CD4-positive, CD25-positive, alpha-beta regulatory T cell (primary cell): ENCODE results near the gene BRD3OS. TPM values are rescaled to one million over a fixed set of nuclear protein-coding genes. Genes with fewer than 3 reads are reported as not detected.
A peak's percentile ranks its signal among the peaks of the same experiment; 100 is the strongest.

Source experiments
- ATAC-seq, 2 donors: fragments of 150-1000 bp; cut with Tn5 transposase; one replicate each; pipeline ENCODE4 v1.10.0; 2021; ENCODE audit warnings: low read depth in 2 of 2, moderate number of reproducible peaks in 2 of 2, moderate library complexity in 1 of 2
- DNase-seq, 3 donors: peaks; one replicate each; pipeline versions ENCODE4 v3.0.0 to v3.0.0-alpha.2; 2012 to 2022; ENCODE audit warnings: mixed read lengths in 1 of 3
- H3K27ac ChIP-seq: one replicate; pipeline ENCODE4 v1.7.0; 2013; ENCODE audit warnings: mild to moderate bottlenecking, low read length; ENCODE audit not compliant: insufficient read depth, poor library complexity, severe bottlenecking
- H3K27me3 ChIP-seq: one replicate; pipeline ENCODE4 v1.7.0; 2013; ENCODE audit warnings: low read length; ENCODE audit not compliant: control insufficient read depth, insufficient read depth
- H3K36me3 ChIP-seq: one replicate; pipeline ENCODE4 v1.7.0; 2013; ENCODE audit warnings: mild to moderate bottlenecking, low read length, moderate library complexity; ENCODE audit not compliant: control insufficient read depth, insufficient read depth
- H3K4me1 ChIP-seq: 2 replicates; pipeline ENCODE4 v1.7.0; 2013; ENCODE audit warnings: mild to moderate bottlenecking, low read length; ENCODE audit not compliant: insufficient read depth, control insufficient read depth, poor library complexity, severe bottlenecking
- H3K4me3 ChIP-seq: one replicate; pipeline ENCODE4 v1.7.0; 2013; ENCODE audit warnings: low read depth, mild to moderate bottlenecking, low read length, moderate library complexity
- H3K9me3 ChIP-seq, 2 experiments: 1 replicate in 1 of 2; 2 replicates in 1 of 2; pipeline ENCODE4 v1.7.0; 2013; ENCODE audit warnings: low read length in 2 of 2, mild to moderate bottlenecking in 1 of 2, moderate library complexity in 1 of 2; ENCODE audit not compliant: control insufficient read depth in 2 of 2
- H3K27ac Mint-ChIP-seq, 3 donors: one replicate each; pipeline ENCODE4 v1.8.0; 2020 to 2022; ENCODE audit warnings: mild to moderate bottlenecking in 3 of 3, mixed read lengths in 3 of 3, moderate library complexity in 2 of 3
- H3K27me3 Mint-ChIP-seq: one replicate; pipeline ENCODE4 v1.8.0; 2022; ENCODE audit warnings: mild to moderate bottlenecking, mixed read lengths
- H3K36me3 Mint-ChIP-seq: one replicate; pipeline ENCODE4 v1.8.0; 2020; ENCODE audit warnings: mixed read lengths
- H3K4me1 Mint-ChIP-seq, 4 donors: one replicate each; pipeline ENCODE4 v1.8.0; 2020 to 2022; ENCODE audit warnings: mixed read lengths in 4 of 4, mild to moderate bottlenecking in 1 of 4
- H3K4me3 Mint-ChIP-seq, 4 donors: one replicate each; pipeline ENCODE4 v1.8.0; 2020 to 2022; ENCODE audit warnings: mild to moderate bottlenecking in 4 of 4, mixed read lengths in 4 of 4, moderate library complexity in 3 of 4
- H3K9me3 Mint-ChIP-seq, 7 donors: one replicate each; pipeline ENCODE4 v1.8.0; 2020 to 2022; ENCODE audit warnings: mixed read lengths in 7 of 7, mild to moderate bottlenecking in 3 of 7, moderate library complexity in 2 of 7
- polyA plus RNA-seq, 4 donors: library from polyadenylated mRNA; unstranded; fragments of 300-500 nt; fragmentation: Illumina TruSeq; gene quantifications; one replicate each; pipeline ENCODE4 v1.2.3, GENCODE V29; 2021
- total RNA-seq: library from RNA; stranded (reverse); gene quantifications from one replicate; pipeline ENCODE4 v1.2.3, GENCODE V29; 2022

BRD3OS gene
- total and polyA plus RNA-seq, 5 donors from 2014 or later, result 4.6 to 20.6 (median 16.8) TPM

DNA sequence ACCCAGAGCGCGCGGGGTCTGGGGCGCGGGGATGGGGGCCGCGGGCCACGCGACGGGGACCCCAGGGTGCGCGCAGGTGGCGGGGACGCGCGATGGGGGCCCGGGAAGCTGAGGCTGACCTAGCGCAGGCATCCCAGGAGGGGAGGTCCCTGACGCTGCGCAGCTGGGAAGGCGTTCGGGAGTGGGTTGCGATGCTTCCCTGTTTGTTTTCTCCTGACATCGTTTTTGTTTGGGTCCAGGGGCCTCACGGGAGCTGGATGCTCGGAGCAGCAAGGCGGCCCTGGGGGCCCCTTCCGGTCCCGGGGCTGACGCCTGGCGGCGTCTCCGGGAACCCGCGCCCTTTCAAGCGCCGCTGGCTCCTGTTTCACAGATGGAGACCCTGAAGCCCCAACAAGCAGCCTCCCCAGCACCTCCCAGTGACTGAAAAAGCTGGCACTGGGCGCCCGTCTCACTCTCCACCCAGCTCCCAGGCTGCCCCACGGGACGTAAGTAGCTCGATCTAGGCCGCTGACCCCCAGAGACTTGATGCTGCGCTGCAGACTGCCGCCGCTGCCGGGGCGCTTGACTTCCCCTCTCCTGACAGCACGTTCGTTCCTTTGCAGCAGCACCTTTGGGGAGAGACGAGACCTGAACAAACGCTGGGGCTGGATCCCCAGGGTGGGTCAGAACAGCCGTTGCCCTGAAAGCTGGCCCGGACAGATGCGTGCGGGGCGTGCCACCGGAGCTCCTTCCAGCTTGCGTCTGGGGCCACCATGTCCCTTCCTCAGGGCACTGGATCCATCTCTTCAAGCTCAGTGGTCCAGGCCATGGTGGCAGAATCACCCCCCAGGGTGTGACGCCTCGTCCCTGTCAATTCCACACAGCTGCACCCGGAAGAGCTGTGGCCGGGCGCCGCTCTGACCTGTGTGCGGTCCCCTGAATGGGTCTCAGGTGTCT is 593 bp downstream of the BRD3OS start:
- peak overlapping the region; percentile 55 to 90 (median 85) for H3K4me3 Mint-ChIP-seq
- Histone ChIP-seq H3K36me3 (no peaks in the 10 kb centered on the region), H3K4me3 (peak overlapping the region; percentile 75), H3K9me3 (no peaks in the 10 kb centered on the region), H3K27me3 (no peaks in the 10 kb centered on the region), H3K4me1 (peaks cover 12% of the 10 kb centered on the region), H3K27ac (peak overlapping the region; percentile 41)
- ATAC-seq (peak; percentile 8 to 24), DNase-seq (peak in 2 of 3 donors; percentile 31 to 70)
- H3K9me3 Mint-ChIP-seq, result no peaks in the 10 kb centered on the region
- no peaks in the 10 kb centered on the region for H3K36me3 Mint-ChIP-seq
- H3K27ac Mint-ChIP-seq, result no peak overlapping the region
- H3K27me3 Mint-ChIP-seq, result no peaks in the 10 kb centered on the region
- H3K4me1 Mint-ChIP-seq, result peaks cover 2 to 24% (median 8%) of the 10 kb centered on the region in 4 donors

DNA sequence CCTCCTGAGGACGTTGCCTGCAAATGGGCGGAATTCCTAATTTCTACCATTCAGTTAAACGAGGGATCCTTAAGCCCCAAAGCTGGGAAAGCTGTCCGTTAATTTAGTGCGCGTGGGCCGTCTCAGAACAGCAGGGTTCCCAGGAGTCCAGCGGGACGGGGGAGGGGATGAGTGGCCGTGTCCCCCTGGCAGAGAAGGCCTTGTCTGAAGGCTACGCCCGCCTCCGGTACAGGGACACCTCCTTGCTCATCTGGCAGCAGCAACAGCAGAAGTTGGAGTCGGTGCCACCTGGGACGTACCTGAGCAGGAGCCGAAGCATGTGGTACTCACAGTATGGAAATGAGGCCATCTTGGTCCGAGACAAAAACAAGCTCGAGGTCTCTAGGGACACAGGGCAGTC is 1.3 kb downstream of the BRD3OS start:
- H3K9me3 Mint-ChIP-seq, result no peaks in the 10 kb centered on the region
- peak overlapping the region; percentile 25 to 87 (median 69) for H3K4me3 Mint-ChIP-seq
- H3K27ac Mint-ChIP-seq, result no peak overlapping the region
- Histone ChIP-seq H3K27ac (no peak overlapping the region), H3K4me3 (no peak overlapping the region), H3K27me3 (no peaks in the 10 kb centered on the region), H3K9me3 (no peaks in the 10 kb centered on the region), H3K4me1 (peaks cover 12% of the 10 kb centered on the region), H3K36me3 (peaks cover under 1% of the 10 kb centered on the region)
- no peak for DNase-seq
- H3K36me3 Mint-ChIP-seq, result no peaks in the 10 kb centered on the region
- H3K27me3 Mint-ChIP-seq, result no peaks in the 10 kb centered on the region
- H3K4me1 Mint-ChIP-seq, result peaks cover 2 to 24% (median 8%) of the 10 kb centered on the region in 4 donors
- ATAC-seq, result no peak

DNA sequence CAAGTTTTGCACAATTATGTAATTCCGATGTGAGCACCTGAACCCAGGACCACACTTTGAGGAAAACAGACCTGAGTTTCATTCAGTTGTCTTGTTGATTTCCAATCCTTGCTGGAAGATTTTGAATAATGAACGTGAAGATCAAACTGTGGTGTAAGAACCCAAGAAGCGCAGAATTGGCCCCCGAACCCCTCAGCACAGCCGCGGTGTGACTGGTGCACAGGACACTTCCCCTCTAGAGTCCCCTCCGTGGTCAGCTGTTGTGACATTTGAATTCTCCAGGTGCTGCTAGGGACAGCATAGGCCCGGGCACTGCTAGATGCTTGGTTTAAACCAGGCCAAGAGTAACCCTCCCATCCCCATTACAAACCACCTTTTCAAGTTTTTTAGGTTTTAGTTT is 1.7 kb downstream of the BRD3OS start:
- Histone ChIP-seq H3K36me3 (peaks cover 5% of the 10 kb centered on the region), H3K9me3 (no peaks in the 10 kb centered on the region), H3K4me3 (no peak overlapping the region), H3K4me1 (peaks cover 12% of the 10 kb centered on the region), H3K27ac (no peak overlapping the region), H3K27me3 (no peaks in the 10 kb centered on the region)
- DNase-seq, result no peak
- no peaks in the 10 kb centered on the region for H3K36me3 Mint-ChIP-seq
- H3K27me3 Mint-ChIP-seq, result no peaks in the 10 kb centered on the region
- H3K9me3 Mint-ChIP-seq, result no peaks in the 10 kb centered on the region
- H3K27ac Mint-ChIP-seq, result no peak overlapping the region
- ATAC-seq, result no peak
- H3K4me3 Mint-ChIP-seq, result peak overlapping the region; percentile 58 to 87 (median 76)
- peaks cover 2 to 24% (median 8%) of the 10 kb centered on the region in 4 donors for H3K4me1 Mint-ChIP-seq

DNA sequence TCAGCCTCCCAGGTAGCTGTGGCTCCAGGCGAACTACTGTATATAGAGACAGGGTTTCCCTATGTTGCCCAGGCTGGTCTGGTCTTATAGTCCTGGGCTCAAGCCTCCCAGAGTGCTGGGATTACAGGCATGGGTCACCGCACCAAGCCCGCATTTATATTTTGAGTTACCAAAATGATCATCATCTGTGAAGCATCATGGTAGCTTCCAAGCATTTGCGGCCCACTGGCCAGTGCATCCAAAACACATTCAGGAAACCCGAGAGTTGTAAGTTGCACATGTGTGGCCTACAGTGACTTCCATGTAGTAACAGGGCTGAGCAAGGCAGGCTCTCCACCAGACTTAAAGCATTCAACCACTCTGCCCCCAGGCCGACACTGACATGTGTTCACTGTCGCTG is 2.3 kb downstream of the BRD3OS start:
- no peaks in the 10 kb centered on the region for H3K9me3 ChIP-seq
- H3K36me3 ChIP-seq, result peaks cover 5% of the 10 kb centered on the region
- H3K27ac ChIP-seq, result no peak overlapping the region
- DNase-seq (no peak), ATAC-seq (no peak)
- Mint-ChIP-seq H3K4me1 (peaks cover 2 to 24% (median 8%) of the 10 kb centered on the region in 4 donors), H3K27me3 (no peaks in the 10 kb centered on the region), H3K4me3 (peak overlapping the region; percentile 58 to 87 (median 76)), H3K9me3 (no peaks in the 10 kb centered on the region), H3K36me3 (no peaks in the 10 kb centered on the region), H3K27ac (peak overlapping the region in 1 of 3 donors; percentile 71)
- H3K4me1 ChIP-seq, result peaks cover 12% of the 10 kb centered on the region
- H3K4me3 ChIP-seq, result no peak overlapping the region
- no peaks in the 10 kb centered on the region for H3K27me3 ChIP-seq

DNA sequence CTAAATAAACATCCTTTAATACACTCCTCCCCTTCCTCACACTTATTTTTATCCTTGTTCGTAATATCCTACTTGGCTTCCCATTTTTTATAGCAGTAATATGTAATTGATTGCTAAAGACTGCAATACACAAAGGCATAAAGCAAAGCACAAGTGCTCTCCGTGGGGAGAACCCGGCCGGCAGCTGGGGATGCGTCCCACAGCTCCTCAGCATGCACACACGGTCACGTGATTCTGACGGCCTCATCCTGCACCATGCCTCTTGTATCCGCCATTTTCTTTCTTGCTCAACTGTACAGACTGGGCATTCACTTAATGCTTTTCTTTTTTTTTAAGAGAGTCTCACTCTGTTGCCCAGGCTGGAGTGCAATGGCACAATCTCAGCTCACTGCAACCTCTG is 2.8 kb downstream of the BRD3OS start:
- no peak for DNase-seq
- no peaks in the 10 kb centered on the region for H3K27me3 ChIP-seq
- Mint-ChIP-seq H3K4me3 (peak overlapping the region; percentile 53 to 78 (median 64)), H3K36me3 (peaks cover 2% of the 10 kb centered on the region), H3K27me3 (no peaks in the 10 kb centered on the region), H3K9me3 (no peaks in the 10 kb centered on the region), H3K27ac (peak overlapping the region in 1 of 3 donors; percentile 71), H3K4me1 (peaks cover 2 to 24% (median 8%) of the 10 kb centered on the region in 4 donors)
- peaks cover 9% of the 10 kb centered on the region for H3K36me3 ChIP-seq
- no peak overlapping the region for H3K27ac ChIP-seq
- H3K4me1 ChIP-seq, result peaks cover 12% of the 10 kb centered on the region
- H3K9me3 ChIP-seq, result no peaks in the 10 kb centered on the region
- ATAC-seq, result no peak
- H3K4me3 ChIP-seq, result no peak overlapping the region

DNA sequence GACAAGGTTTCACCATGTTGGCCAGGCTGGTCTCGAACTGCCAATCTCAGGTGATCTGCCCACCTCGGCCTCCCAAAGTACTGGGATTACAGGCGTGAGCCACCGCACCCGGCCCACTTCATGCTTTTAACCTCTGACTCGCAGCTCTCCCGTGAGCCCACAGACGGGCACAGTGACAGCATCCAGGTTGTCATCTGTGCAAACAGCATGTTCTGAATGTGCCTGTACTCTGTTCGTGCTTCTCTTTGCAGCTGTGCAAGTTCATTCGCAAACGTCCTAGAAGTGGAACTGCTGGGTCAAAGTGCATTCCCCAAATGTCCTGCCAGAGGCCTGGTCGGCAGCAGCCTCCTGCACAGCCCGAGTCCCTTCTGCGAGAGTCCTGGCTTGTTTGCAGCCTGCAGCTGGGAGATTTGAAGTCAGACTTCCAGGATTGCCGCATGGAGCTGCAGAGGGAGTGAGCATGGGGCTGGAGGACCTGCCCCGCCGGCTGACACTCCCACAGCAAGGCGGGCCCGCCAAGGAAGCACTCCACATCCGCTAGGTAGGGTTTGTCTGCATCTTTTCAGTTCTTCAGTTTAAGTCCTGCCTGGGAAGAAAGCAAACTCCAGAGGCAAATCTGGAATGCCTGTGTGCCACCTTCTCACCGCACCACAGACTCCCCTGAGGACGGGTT is 3.4 kb downstream of the BRD3OS start:
- no peak for ATAC-seq

DNA sequence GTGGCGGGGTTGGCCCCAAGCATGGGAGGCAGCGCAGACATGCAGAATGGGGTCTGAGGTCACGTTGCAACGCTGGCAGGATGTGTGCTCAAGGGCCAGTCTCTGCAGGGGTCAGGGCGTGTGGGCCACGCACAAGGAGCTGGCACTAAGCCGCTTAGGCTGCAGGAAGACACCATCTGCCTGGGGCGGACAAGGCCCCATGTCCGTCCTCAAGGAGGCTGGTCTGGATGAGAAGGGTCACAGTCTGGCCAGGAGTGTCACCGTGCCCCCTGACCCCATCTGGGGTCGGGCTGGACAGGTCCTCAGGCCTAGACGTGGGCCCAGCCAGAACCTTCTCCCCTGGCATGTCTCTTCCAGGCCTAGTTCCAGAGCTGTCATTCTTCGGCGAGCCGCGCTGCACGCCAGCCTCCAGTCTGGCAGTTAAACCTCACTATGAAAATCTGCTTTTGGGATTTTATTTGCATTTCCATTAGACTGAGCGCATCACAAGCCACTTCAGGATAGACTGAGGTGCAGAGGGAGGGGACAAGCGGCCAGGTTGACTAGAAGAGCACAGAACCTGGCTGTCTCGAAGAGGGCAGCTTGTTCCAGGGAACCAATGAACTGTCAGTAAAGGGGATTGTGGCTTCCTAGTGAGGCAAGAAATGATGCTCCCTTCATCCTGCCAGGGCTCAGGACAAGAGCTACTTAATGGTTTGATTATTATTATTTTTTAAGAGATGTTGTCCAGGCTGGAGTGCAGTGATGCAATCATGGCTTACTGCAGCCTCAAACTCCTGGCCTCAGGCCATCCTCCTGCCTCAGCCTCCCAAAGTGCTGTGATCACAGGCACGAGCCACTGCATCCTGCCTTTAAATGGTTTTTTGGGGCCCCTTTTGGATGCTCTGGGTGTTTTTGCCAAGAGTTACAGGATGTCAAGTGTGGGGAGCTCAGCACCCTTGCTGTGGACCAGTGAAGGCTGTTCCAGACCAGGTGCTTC is 4.3 kb downstream of the BRD3OS start:
- Mint-ChIP-seq H3K9me3 (no peaks in the 10 kb centered on the region), H3K4me1 (peaks cover 2 to 20% (median 7%) of the 10 kb centered on the region in 4 donors), H3K4me3 (peak overlapping the region in 1 of 4 donors; percentile 22), H3K27me3 (no peaks in the 10 kb centered on the region), H3K27ac (no peak overlapping the region), H3K36me3 (peaks cover 12% of the 10 kb centered on the region)
- H3K27ac ChIP-seq, result no peak overlapping the region
- no peak overlapping the region for H3K4me3 ChIP-seq
- DNase-seq (no peak), ATAC-seq (no peak)
- H3K9me3 ChIP-seq, result no peaks in the 10 kb centered on the region
- H3K27me3 ChIP-seq, result no peaks in the 10 kb centered on the region
- H3K36me3 ChIP-seq, result peaks cover 23% of the 10 kb centered on the region
- H3K4me1 ChIP-seq, result peaks cover 12% of the 10 kb centered on the region

More for the DNA sequence above, 3.4 kb downstream of the BRD3OS start:
- Mint-ChIP-seq H3K27me3 (no peaks in the 10 kb centered on the region), H3K27ac (peak overlapping the region in 1 of 3 donors; percentile 71), H3K4me3 (peak overlapping the region in 2 of 4 donors; percentile 15 to 61), H3K4me1 (peaks cover 2 to 24% (median 8%) of the 10 kb centered on the region in 4 donors), H3K36me3 (peaks cover 9% of the 10 kb centered on the region), H3K9me3 (no peaks in the 10 kb centered on the region)
- DNase-seq, result no peak
- Histone ChIP-seq H3K27ac (no peak overlapping the region), H3K4me1 (peaks cover 12% of the 10 kb centered on the region), H3K4me3 (no peak overlapping the region), H3K27me3 (no peaks in the 10 kb centered on the region), H3K36me3 (peaks cover 15% of the 10 kb centered on the region), H3K9me3 (no peaks in the 10 kb centered on the region)
